GM23338 (cell line): ENCODE data around the gene ACSF3.

ENCODE experiments used
- JUNB ChIP-seq: IDR thresholded peaks from one replicate; pipeline ENCODE4 v1.6.1; 2016; ENCODE audit warnings: antibody characterized with exemption; ENCODE audit not compliant: unreplicated experiment
- POLR2AphosphoS5 ChIP-seq: IDR thresholded peaks from 2 replicates; pipeline ENCODE4 v1.6.1; 2016; ENCODE audit warnings: antibody characterized with exemption, low read depth
- STAT1 ChIP-seq: IDR thresholded peaks from one replicate; pipeline ENCODE4 v1.6.1; 2016; ENCODE audit warnings: antibody characterized with exemption; ENCODE audit not compliant: unreplicated experiment
- ZNF331 ChIP-seq: fragments of 250-450 bp; sonication (Bioruptor Pico); IDR thresholded peaks from 2 replicates; pipeline ENCODE4 v1.5.0; 2020; ENCODE audit warnings: low read depth, mild to moderate bottlenecking, moderate library complexity
- TF ChIP-seq, protein P1 (sequence below), 2 experiments: fragments of 200-600 bp in 1 of 2; sonication (generic) in 1 of 2; conservative IDR thresholded peaks; 2 replicates each; pipeline versions ENCODE4 v1.5.1 to v1.6.1; 2016 to 2017; ENCODE audit warnings: antibody characterized with exemption in 2 of 2, low read depth in 2 of 2, mild to moderate bottlenecking in 2 of 2, moderate library complexity in 1 of 2

DNA sequence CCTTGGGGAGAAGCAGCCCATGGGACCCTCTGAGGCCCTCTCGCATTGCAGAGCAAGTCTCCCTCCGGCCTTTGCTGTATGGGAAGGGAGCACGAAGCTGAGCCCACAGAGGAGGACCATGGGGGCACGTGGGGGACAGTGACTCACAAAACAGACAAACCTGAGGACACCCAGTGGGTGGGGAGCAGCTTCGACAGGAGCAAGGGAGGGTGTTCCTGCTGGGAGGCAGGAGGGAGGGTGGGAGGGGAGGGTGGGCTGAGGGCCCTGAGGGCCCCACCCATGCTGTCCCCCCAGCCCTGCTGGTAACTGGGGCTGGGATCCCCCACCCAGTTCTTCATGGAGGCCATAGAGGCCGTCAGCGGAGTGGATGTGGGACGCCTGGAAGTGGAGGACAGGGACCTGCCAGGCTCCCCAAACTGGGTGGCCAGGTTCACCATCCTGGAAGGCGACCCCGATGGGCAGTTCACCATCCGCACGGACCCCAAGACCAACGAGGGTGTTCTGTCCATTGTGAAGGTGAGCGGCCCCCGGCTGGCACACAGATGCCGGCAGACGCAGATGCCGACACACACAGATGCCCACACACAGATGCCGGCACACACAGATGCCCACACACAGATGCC lies 94.2 kb downstream of the ACSF3 start:
- TF ChIP-seq, protein P1, sequence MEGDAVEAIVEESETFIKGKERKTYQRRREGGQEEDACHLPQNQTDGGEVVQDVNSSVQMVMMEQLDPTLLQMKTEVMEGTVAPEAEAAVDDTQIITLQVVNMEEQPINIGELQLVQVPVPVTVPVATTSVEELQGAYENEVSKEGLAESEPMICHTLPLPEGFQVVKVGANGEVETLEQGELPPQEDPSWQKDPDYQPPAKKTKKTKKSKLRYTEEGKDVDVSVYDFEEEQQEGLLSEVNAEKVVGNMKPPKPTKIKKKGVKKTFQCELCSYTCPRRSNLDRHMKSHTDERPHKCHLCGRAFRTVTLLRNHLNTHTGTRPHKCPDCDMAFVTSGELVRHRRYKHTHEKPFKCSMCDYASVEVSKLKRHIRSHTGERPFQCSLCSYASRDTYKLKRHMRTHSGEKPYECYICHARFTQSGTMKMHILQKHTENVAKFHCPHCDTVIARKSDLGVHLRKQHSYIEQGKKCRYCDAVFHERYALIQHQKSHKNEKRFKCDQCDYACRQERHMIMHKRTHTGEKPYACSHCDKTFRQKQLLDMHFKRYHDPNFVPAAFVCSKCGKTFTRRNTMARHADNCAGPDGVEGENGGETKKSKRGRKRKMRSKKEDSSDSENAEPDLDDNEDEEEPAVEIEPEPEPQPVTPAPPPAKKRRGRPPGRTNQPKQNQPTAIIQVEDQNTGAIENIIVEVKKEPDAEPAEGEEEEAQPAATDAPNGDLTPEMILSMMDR (conservative IDR thresholded peaks at IDR 0.05; ENCODE audit: low read depth in 2 of 2) = no peak
- TF ChIP-seq POLR2AphosphoS5 (no peak), ZNF331 (no peak), JUNB (no peak), STAT1 (no peak)
